WTC11 (cell line): ENCODE data around the gene ZMYND15. TPM values are rescaled to one million over a fixed set of nuclear protein-coding genes. Genes with fewer than 3 reads are reported as not detected.

ENCODE experiments used
- ATAC-seq: fragments of 200-7000 bp; cut with Tn5 transposase; 2 replicates; pipeline ENCODE4 v1.10.0; 2021; ENCODE audit warnings: mild to moderate bottlenecking, moderate library complexity
- CTCF ChIA-PET: fragments of 300-600 bp; sonication (Branson Sonifier 250); formaldehyde crosslinking; loops from one replicate; lab custom pipeline; 2021; ENCODE audit warnings: antibody characterized with exemption; lab: Charles Lee
- POLR2A ChIA-PET: fragments of 350-600 bp; sonication (Branson Sonifier 250); formaldehyde crosslinking; loops from one replicate; lab custom pipeline; 2021; ENCODE audit warnings: antibody characterized with exemption; lab: Charles Lee
- DNase-seq: peaks from one replicate; pipeline ENCODE4 v3.0.0; 2021; ENCODE audit warnings: low spot score
- H3K27ac Mint-ChIP-seq: 2 replicates; pipeline ENCODE4 v1.8.0; 2021; ENCODE audit warnings: mixed read lengths
- H3K27me3 Mint-ChIP-seq: 2 replicates; pipeline ENCODE4 v1.8.0; 2021; ENCODE audit warnings: low read depth, mild to moderate bottlenecking, moderate library complexity, mixed read lengths
- H3K36me3 Mint-ChIP-seq: 2 replicates; pipeline ENCODE4 v1.8.0; 2021; ENCODE audit warnings: mixed read lengths
- H3K4me1 Mint-ChIP-seq: 2 replicates; pipeline ENCODE4 v1.8.0; 2022; ENCODE audit warnings: mixed read lengths
- H3K4me3 Mint-ChIP-seq: 2 replicates; pipeline ENCODE4 v1.8.0; 2021; ENCODE audit warnings: mild to moderate bottlenecking, moderate library complexity, mixed read lengths
- H3K9me3 Mint-ChIP-seq: 2 replicates; pipeline ENCODE4 v1.8.0; 2021; ENCODE audit warnings: mixed read lengths
- CBFB ChIP-seq: sonication (generic); formaldehyde crosslinking; IDR thresholded peaks from 2 replicates; pipeline ENCODE4 v1.8.1; 2022; ENCODE audit warnings: mild to moderate bottlenecking, low read depth, missing genetic modification reagents
- CREB1 ChIP-seq: sonication (generic); formaldehyde crosslinking; IDR thresholded peaks from 2 replicates; pipeline ENCODE4 v1.8.0; 2023; ENCODE audit warnings: mild to moderate bottlenecking, missing genetic modification reagents
- CREM ChIP-seq: sonication (generic); formaldehyde crosslinking; IDR thresholded peaks from 2 replicates; pipeline ENCODE4 v1.8.1; 2022; ENCODE audit warnings: mild to moderate bottlenecking, missing genetic modification reagents, moderate library complexity
- ETV6 ChIP-seq: sonication (generic); formaldehyde crosslinking; IDR thresholded peaks from 2 replicates; pipeline ENCODE4 v1.8.1; 2022; ENCODE audit warnings: mild to moderate bottlenecking, missing genetic modification reagents
- IRF2 ChIP-seq: sonication (generic); formaldehyde crosslinking; IDR thresholded peaks from 2 replicates; pipeline ENCODE4 v1.8.0; 2022; ENCODE audit warnings: low read depth, missing genetic modification reagents, borderline replicate concordance
- JAZF1 ChIP-seq: fragments of 250-450 bp; sonication (Bioruptor Pico); IDR thresholded peaks from 2 replicates; pipeline ENCODE4 v1.9.0; 2021; ENCODE audit warnings: moderate library complexity, mild to moderate bottlenecking, inconsistent platforms
- MYBL2 ChIP-seq: sonication (generic); formaldehyde crosslinking; IDR thresholded peaks from 2 replicates; pipeline ENCODE4 v1.8.1; 2023; ENCODE audit warnings: mild to moderate bottlenecking, moderate library complexity, missing genetic modification reagents
- NR2C2 ChIP-seq: sonication (generic); formaldehyde crosslinking; IDR thresholded peaks from 2 replicates; pipeline ENCODE4 v1.8.0; 2022; ENCODE audit warnings: mild to moderate bottlenecking, missing genetic modification reagents
- SMAD3 ChIP-seq: sonication (generic); formaldehyde crosslinking; IDR thresholded peaks from 2 replicates; pipeline ENCODE4 v1.8.0; 2022; ENCODE audit warnings: missing genetic modification reagents, mild to moderate bottlenecking, borderline replicate concordance
- SP1 ChIP-seq: sonication (generic); formaldehyde crosslinking; conservative IDR thresholded peaks from 2 replicates; pipeline ENCODE4 v1.8.1; 2022; ENCODE audit warnings: missing genetic modification reagents
- ZNF138 ChIP-seq: sonication (generic); formaldehyde crosslinking; conservative IDR thresholded peaks from 2 replicates; pipeline ENCODE4 v1.8.1; 2022; ENCODE audit warnings: mild to moderate bottlenecking, moderate library complexity, missing genetic modification reagents
- ZNF232 ChIP-seq: sonication (generic); formaldehyde crosslinking; IDR thresholded peaks from 2 replicates; pipeline ENCODE4 v1.8.0; 2022; ENCODE audit warnings: mild to moderate bottlenecking, missing genetic modification reagents
- ZNF416 ChIP-seq: fragments of 250-450 bp; sonication (Bioruptor Pico); IDR thresholded peaks from 2 replicates; pipeline ENCODE4 v1.9.0; 2021; ENCODE audit warnings: mild to moderate bottlenecking, inconsistent platforms
- ZNF423 ChIP-seq: fragments of 250-450 bp; sonication (Bioruptor Pico); IDR thresholded peaks from 2 replicates; pipeline ENCODE4 v2.1.2; 2022; ENCODE audit warnings: mild to moderate bottlenecking, moderate library complexity
- total RNA-seq: library from RNA; stranded (reverse); gene quantifications from 3 replicates; pipeline ENCODE4 v1.2.3, GENCODE V29; 2021
- TF ChIP-seq, protein P1 (sequence below): sonication (generic); formaldehyde crosslinking; IDR thresholded peaks from 2 replicates; pipeline ENCODE4 v1.8.0; 2023; ENCODE audit warnings: mild to moderate bottlenecking, missing genetic modification reagents
- TF ChIP-seq, protein P2 (sequence below): sonication (generic); formaldehyde crosslinking; IDR thresholded peaks from 2 replicates; pipeline ENCODE4 v1.8.1; 2023; ENCODE audit warnings: mild to moderate bottlenecking, missing genetic modification reagents, moderate library complexity
- TF ChIP-seq, protein P3 (sequence below): fragments of 250-450 bp; sonication (Bioruptor Pico); IDR thresholded peaks from 2 replicates; pipeline ENCODE4 v1.9.0; 2021; ENCODE audit warnings: moderate library complexity, mild to moderate bottlenecking, inconsistent platforms, borderline replicate concordance
- TF ChIP-seq, protein P4 (sequence below): sonication (generic); formaldehyde crosslinking; IDR thresholded peaks from 2 replicates; pipeline ENCODE4 v1.8.1; 2023; ENCODE audit warnings: mild to moderate bottlenecking, missing genetic modification reagents
- TF ChIP-seq, protein P5 (sequence below): sonication (generic); formaldehyde crosslinking; IDR thresholded peaks from 2 replicates; pipeline ENCODE4 v1.8.0; 2022; ENCODE audit warnings: mild to moderate bottlenecking, missing genetic modification reagents
- TF ChIP-seq, protein P6 (sequence below): sonication (generic); formaldehyde crosslinking; IDR thresholded peaks from 2 replicates; pipeline ENCODE4 v1.8.1; 2022; ENCODE audit warnings: mild to moderate bottlenecking, moderate library complexity, missing genetic modification reagents
- TF ChIP-seq, protein P7 (sequence below): sonication (generic); formaldehyde crosslinking; conservative IDR thresholded peaks from 2 replicates; pipeline ENCODE4 v1.8.1; 2022; ENCODE audit warnings: mild to moderate bottlenecking, missing genetic modification reagents

Gene ZMYND15
- total RNA-seq, 1 experiment from 2014 or later = 0.63 TPM

DNA sequence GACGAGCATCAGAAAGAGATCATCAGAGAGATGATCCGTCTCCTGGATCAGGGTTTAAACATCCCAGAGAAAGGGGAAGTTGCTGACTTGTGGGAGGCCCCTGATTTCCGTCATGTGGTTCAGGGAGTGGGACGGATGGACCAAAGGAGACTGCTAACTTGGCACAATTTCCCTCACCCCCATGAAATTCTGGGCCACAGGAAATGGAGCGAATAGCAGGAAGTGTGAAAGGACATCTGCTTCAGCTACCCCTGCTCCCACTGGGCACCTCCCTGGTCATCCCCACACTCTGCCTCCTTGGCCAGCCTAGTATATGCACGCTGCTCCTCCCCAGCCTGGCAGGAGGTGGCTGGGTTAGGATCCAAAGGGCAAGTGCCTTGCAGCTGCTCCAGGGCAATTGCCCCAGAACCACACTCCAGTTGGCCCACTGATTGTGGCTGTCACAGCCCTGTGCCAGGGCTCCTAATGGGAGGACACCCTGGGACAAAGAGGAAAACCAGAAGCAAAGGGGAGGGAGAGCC, 27.9 kb upstream of the ZMYND15 start (continued):
- TF ChIP-seq, protein P1, sequence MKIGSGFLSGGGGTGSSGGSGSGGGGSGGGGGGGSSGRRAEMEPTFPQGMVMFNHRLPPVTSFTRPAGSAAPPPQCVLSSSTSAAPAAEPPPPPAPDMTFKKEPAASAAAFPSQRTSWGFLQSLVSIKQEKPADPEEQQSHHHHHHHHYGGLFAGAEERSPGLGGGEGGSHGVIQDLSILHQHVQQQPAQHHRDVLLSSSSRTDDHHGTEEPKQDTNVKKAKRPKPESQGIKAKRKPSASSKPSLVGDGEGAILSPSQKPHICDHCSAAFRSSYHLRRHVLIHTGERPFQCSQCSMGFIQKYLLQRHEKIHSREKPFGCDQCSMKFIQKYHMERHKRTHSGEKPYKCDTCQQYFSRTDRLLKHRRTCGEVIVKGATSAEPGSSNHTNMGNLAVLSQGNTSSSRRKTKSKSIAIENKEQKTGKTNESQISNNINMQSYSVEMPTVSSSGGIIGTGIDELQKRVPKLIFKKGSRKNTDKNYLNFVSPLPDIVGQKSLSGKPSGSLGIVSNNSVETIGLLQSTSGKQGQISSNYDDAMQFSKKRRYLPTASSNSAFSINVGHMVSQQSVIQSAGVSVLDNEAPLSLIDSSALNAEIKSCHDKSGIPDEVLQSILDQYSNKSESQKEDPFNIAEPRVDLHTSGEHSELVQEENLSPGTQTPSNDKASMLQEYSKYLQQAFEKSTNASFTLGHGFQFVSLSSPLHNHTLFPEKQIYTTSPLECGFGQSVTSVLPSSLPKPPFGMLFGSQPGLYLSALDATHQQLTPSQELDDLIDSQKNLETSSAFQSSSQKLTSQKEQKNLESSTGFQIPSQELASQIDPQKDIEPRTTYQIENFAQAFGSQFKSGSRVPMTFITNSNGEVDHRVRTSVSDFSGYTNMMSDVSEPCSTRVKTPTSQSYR (CRISPR knock-in tag) = no peak
- no peak for TF ChIP-seq CBFB
- no peak for TF ChIP-seq ZNF416 (CRISPR knock-in tag)
- TF ChIP-seq, protein P2, sequence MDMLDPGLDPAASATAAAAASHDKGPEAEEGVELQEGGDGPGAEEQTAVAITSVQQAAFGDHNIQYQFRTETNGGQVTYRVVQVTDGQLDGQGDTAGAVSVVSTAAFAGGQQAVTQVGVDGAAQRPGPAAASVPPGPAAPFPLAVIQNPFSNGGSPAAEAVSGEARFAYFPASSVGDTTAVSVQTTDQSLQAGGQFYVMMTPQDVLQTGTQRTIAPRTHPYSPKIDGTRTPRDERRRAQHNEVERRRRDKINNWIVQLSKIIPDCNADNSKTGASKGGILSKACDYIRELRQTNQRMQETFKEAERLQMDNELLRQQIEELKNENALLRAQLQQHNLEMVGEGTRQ (CRISPR knock-in tag) = no peak
- TF ChIP-seq MYBL2 (CRISPR knock-in tag) = no peak
- no peak for TF ChIP-seq ZNF232 (CRISPR knock-in tag)
- TF ChIP-seq ZNF138 (CRISPR knock-in tag) = no peak
- TF ChIP-seq, protein P3, sequence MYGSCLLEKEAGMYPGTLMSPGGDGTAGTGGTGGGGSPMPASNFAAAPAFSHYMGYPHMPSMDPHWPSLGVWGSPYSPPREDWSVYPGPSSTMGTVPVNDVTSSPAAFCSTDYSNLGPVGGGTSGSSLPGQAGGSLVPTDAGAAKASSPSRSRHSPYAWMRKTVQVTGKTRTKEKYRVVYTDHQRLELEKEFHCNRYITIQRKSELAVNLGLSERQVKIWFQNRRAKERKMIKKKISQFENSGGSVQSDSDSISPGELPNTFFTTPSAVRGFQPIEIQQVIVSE (CRISPR knock-in tag) = no peak
- TF ChIP-seq, protein P4, sequence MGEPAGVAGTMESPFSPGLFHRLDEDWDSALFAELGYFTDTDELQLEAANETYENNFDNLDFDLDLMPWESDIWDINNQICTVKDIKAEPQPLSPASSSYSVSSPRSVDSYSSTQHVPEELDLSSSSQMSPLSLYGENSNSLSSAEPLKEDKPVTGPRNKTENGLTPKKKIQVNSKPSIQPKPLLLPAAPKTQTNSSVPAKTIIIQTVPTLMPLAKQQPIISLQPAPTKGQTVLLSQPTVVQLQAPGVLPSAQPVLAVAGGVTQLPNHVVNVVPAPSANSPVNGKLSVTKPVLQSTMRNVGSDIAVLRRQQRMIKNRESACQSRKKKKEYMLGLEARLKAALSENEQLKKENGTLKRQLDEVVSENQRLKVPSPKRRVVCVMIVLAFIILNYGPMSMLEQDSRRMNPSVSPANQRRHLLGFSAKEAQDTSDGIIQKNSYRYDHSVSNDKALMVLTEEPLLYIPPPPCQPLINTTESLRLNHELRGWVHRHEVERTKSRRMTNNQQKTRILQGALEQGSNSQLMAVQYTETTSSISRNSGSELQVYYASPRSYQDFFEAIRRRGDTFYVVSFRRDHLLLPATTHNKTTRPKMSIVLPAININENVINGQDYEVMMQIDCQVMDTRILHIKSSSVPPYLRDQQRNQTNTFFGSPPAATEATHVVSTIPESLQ (CRISPR knock-in tag) = no peak
- TF ChIP-seq, protein P5, sequence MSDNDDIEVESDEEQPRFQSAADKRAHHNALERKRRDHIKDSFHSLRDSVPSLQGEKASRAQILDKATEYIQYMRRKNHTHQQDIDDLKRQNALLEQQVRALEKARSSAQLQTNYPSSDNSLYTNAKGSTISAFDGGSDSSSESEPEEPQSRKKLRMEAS (CRISPR knock-in tag) = no peak
- no peak for TF ChIP-seq CREB1 (CRISPR knock-in tag)
- TF ChIP-seq, all 79 proteins: peak for 0

DNA sequence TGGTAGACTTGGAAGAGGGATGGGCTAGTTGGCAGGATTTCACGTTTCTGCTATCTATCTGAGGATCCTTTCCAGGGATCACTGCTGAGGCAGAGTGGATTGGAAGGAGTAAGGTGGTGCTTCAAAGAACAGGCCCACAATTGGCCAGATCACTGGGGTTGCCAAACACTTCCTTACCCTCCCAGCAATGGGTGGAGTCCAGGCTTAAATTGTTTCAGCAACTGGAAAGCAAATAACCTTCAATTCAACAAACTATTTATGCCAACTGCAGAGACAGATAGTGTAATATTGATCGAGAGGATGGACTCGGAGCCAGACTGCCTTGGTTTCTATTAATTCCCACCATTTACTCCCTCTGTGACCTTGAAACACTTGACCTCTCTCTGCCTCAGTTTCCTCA, 27.1 kb upstream of the ZMYND15 start:
- ATAC-seq (no peak), DNase-seq (no peak)
- H3K9me3 Mint-ChIP-seq = peaks cover 6% of the 10 kb centered on the region
- H3K4me1 Mint-ChIP-seq = peaks cover 14% of the 10 kb centered on the region
- H3K27ac Mint-ChIP-seq = no peak overlapping the region
- POLR2A ChIA-PET = interaction anchor here (0.6 kb wide), 1 partner anchor 87 kb away, joined by 4 read pairs; no protein-coding TSS in a partner anchor
- H3K27me3 Mint-ChIP-seq = peaks cover 7% of the 10 kb centered on the region
- H3K36me3 Mint-ChIP-seq = peaks cover 7% of the 10 kb centered on the region
- CTCF ChIA-PET = no interaction called here
- H3K4me3 Mint-ChIP-seq = no peak overlapping the region
- TF ChIP-seq ZNF423 (CRISPR knock-in tag) (no peak), JAZF1 (CRISPR knock-in tag) (no peak), ETV6 (CRISPR knock-in tag) (no peak), SP1 (CRISPR knock-in tag) (no peak), NR2C2 (CRISPR knock-in tag) (no peak), IRF2 (CRISPR knock-in tag) (no peak), CREM (CRISPR knock-in tag) (no peak), ZNF232 (CRISPR knock-in tag) (no peak), SMAD3 (CRISPR knock-in tag) (no peak)
- TF ChIP-seq, protein P6, sequence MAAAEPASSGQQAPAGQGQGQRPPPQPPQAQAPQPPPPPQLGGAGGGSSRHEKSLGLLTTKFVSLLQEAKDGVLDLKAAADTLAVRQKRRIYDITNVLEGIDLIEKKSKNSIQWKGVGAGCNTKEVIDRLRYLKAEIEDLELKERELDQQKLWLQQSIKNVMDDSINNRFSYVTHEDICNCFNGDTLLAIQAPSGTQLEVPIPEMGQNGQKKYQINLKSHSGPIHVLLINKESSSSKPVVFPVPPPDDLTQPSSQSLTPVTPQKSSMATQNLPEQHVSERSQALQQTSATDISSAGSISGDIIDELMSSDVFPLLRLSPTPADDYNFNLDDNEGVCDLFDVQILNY = no peak
- TF ChIP-seq, protein P7, sequence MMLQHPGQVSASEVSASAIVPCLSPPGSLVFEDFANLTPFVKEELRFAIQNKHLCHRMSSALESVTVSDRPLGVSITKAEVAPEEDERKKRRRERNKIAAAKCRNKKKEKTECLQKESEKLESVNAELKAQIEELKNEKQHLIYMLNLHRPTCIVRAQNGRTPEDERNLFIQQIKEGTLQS (CRISPR knock-in tag) = no peak
- TF ChIP-seq, protein P1 (CRISPR knock-in tag) = no peak
- TF ChIP-seq, protein P4 (CRISPR knock-in tag) = no peak
